Measurements from ENCODE around the gene GPATCH2L.

Gene GPATCH2L

DNA sequence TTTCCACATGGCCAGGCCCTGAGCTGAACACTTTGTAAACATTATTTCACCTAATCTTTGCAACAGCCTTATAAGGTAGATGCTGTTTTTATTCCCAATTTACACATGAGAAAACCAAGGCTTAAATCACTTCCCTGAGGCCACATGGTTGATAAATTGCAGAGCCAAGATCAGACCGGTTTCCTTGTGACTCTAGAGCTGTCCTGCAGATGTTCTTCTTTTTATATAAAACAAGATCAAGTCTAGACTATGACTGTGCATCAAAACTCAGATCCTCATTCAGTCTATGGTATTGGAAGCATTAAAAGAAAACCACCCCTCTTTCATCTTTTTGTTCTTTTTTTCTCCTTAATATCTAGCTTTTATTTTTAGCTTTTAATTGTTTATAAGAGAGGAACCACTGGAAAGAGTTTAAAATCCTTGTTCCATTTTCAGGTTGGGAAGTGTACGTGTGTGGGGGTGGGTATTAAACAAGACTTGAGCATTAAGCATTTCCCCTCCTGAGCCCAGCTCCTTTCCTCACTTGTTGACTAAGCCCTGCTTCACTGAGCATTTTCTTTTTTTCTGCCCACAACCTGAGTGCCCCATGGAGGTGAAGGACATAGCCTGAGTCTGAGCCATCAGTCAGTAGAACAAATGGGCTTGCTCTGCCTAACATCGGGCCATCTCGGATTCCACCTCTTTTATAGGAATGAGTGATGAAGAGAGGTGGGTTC, 45.4 kb downstream of the GPATCH2L start:
- no peak for DNase-seq (ENCODE audit: low read depth)

DNA sequence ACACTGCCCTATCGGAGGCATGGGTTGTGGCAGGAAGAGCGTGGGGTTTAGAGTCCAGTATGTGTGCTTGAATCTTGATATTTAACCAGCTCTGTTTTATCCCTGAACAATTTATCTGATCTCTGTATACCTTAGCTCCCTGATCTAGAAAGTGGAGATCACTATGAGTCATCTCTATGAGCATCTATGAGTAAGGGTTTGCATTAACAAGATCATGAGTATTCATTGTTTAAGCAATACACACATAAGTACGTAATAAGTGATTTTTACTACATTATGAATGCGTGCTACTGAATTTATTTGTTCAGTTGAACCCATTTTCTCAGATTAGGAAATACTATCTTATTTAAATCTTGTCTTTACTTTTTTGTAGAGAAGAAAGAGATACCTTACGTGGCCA, 49.4 kb downstream of the GPATCH2L start:
- DNase-seq (ENCODE audit: low read depth): no peak

DNA sequence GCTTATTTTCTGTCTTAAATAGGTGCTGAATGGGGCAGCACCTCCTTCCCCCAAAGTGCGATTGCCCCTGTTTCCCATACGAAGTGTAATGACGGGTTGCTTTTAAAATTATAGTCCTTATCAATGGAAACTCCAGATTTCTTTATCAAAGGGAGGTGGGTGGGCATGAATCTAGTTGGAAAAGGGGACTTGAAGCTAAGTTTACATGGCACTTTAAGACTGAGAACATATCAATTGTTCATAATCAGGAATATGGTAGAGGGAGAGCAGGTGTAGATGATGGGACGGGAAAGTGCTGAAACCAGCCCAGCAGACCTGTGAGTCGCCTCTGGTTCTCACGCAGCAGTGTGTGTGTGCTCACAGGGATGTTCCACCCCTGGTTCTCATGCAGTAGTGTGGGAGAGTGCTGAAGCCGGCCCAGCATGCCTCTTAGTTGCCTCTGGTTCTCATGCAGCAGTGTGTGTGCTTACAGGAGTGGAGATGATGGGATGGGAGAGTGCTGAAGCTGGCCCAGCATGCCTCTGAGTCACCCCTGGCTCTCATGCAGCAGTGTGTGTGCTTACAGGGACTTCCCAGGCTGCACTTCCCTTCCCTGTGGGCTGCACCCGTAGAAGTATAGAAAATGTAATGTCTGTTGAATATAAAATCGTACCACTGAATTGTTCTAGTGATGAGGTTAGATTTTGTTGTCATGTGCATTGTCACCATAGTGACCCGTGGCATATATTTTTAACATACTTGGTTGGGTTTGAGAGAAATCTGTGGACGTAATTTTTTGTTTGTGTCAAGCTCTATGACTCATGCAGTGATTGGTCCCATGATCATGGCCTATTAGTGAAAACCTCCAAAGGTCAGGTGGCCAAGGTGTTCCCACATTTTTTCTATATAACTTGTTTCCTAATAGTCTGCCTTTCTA, 51.6 kb downstream of the GPATCH2L start:
- no peak for DNase-seq (ENCODE audit: low read depth)

DNA sequence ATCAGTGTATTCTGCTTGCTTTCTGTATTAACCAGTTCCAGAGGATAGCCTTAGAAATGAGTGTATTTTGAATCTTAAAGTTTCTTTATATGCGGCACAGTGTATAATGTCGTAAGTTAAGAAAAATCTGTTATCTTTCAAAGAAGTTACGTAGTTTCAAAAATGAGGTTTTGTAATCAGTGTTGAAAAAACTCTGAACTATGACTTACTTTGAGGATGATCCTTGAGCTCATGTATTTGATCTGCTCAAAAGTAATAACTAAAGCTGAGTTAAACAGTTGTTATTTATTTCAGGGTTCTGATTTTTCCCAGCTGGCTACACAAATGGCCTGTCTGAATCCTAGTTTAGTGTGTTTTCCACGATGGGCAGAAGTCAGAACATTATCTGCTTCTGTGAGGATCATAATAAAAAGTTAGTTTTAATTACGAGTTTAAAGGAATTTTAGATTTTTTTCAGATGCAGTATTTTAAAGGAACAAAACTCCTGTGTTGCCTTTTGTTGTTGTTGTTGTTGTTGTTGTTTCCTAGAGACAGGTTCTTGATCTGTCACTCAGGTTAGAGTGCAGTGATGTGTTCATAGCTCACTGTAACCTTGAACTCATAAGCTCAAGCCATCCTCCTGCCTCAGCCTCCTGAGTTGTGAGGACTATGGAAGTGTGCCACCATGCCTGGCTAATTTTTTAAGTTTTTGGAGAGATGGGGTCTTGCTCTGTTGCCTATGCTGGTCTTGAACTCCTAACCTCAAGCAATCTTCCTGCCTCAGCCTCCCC, 52.9 kb downstream of the GPATCH2L start:
- no peak for DNase-seq (ENCODE audit: low read depth)

DNA sequence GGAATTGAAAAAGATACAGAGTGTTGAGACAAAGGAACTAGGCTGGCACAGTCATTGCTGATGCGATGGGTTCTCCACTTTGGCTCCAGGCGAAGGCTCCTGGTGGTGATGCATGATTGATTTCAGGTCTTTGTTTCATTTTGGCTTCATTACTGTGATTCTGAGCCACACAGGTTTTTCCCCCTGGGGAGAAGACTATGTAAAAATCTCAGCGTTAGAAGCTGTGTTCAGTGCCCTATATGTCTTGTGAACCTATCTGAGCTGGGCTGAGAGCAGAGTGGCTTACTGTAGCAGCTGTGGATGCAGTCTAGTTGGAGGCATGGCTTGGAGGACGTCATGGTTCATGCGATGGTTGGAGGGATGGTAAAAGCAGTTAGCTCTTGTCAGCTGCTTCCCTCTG, 54.0 kb downstream of the GPATCH2L start:
- no peak for DNase-seq (ENCODE audit: low read depth)

DNA sequence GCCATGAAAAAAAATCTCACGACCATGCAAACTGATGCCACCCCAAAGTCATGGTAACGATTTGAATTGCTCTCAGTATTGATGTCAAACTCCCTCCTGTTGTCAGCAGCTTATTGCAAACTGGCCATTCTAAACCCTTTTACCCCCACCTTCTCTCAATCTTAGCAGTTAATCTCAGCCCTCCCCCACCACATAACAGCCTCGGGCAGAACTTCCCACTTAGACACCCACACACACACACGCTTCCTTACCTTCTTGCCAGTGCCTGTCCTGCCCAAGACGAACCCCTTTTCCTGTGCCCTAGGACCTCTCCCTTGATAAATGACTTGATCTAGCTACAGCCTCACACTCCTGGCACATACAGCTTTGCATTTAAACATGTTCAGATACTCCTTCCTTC, 56.6 kb downstream of the GPATCH2L start:
- DNase-seq (ENCODE audit: low read depth): no peak

DNA sequence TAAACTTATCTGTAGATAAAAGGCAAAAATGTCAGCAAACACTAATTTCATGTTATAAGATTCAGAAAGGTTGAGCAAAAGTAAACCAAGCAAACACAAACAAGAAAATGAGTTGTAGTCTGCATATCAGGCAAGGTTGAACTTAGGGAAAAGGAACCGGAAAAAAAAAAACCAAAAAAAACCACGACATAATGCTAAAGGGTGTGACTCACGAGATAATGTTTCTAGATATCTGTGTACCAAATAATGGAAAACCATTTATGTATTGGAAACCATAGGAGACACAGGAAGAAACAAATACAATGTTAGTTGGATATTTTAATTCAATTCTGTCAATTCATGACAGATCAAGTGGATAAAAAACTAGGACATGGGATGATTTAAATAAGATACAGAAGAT, 60.5 kb downstream of the GPATCH2L start:
- DNase-seq (ENCODE audit: low read depth): no peak

DNA sequence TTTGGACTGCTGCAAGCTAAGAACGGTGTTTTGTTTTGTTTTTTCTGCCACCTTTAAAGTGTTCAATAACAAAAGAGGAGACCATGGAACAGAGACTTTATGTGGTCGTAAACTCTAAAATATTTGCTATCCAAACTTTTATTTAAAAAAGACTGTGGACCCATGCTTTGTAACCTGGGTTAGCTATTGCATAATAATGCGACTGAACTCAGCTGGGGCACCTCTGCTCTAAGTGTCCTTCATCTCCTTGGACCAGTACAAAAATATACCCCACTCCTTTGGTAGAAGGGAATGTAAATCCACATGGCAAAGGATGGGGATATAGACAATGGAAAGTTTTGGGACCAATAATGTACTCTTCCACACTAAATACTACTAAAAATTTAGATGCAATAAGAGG, 65.5 kb downstream of the GPATCH2L start:
- no peak for DNase-seq (ENCODE audit: low read depth)

DNA sequence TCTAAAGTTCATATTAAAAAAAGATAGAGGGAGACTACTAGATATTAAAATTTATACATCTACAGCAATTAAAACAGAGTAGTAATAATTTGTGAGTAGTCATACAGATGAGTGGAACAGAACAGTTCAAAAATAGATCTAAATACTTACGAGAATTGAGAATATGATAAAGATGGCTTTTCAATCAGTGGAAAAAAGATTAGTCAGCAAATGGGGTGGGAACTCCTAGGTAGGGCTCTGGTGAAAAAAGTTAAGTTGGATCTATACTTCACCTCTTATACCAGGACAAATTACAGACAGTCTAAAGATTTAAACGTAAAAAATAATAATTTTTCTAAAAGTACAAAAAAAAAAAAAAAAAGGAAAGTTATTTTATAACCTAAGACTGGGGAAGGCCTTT, 66.9 kb downstream of the GPATCH2L start:
- no peak for DNase-seq (ENCODE audit: low read depth)

DNA sequence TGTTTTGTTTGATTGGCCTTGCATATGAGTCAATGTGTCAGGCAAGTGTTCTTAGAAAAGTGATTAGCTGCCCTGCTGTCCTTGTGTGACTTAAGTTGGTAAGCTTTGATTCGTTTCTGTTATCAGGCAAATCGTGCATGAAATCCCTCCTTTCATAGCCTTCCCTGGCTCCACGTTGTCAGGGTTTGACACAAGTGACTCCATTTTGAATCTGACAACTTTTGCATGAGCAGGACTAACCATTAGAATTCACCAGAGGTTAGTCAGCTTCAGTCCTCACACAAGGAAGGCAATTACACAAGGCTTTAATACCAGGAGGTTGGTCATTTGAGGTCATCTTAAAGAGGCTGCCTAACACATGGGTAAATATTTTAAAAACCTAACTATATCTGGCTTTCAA, 68.2 kb downstream of the GPATCH2L start:
- no peak for DNase-seq (ENCODE audit: low read depth)

DNA sequence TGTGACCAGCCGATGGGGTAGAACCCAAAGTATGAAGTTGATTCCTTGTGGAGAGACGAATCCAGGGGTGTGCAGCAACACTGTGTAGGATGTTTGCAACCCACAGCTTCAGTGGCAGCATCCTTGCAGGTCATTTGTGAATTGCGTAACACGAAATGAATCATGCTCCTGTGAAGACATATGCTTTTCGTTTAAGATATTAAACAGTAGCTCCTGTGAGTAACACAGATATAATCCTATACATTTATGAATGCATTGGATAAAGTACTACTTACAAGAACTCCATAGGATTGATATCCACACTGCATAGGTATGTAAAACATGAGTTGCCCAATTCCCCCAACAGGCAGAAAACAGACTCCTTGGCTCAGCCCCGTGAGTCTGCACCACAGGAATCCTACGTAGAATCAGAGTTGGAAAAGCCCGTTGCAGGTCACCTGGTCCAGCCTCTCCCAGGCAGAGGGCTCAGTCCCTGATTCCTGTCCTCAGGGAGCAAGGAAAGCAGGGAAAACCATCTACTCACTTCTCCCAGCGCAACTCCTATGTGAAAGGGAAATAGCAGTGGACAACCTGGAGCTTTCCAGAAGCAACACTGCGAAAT, 75.8 kb downstream of the GPATCH2L start:
- DNase-seq (ENCODE audit: low read depth): no peak

DNA sequence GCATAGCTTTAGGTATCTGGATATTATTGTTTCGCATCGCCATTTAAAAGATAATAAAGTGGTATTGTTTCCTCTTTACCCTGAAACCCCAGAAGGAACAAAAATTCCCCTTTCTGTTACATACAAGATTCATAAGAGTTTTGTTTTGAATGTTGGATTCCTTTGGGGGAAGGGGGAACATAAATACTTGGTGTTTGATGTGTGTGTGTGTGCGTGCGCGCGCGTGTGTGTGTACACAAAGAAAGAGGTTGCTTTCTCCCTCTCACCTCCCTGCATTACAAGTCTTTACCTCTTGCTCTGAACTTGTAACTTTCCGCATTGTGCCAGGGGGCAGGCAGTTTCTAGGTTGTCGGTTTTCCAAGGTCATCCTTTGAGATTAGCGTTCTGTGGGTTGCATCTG, 76.4 kb downstream of the GPATCH2L start:
- DNase-seq (ENCODE audit: low read depth): no peak

DNA sequence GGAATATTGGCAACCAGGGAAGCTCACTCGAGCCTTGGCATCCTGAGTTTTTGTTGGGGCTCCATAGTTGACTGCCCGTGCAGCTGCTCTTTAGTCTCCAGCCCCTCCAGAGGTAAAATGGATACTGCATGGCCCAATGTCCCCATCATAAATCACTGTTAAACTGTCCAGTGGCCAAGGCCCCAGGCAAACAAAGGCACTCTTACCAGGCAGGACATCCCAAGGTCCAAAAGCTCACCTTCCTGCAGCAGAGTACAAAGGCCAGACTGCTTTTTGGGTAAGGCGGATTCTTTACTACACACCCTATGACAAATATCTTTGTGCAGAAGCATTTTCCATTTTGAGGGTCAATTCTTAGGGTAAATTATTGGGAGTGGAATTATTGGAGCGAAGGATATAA, 81.1 kb downstream of the GPATCH2L start:
- DNase-seq (ENCODE audit: low read depth): no peak

DNA sequence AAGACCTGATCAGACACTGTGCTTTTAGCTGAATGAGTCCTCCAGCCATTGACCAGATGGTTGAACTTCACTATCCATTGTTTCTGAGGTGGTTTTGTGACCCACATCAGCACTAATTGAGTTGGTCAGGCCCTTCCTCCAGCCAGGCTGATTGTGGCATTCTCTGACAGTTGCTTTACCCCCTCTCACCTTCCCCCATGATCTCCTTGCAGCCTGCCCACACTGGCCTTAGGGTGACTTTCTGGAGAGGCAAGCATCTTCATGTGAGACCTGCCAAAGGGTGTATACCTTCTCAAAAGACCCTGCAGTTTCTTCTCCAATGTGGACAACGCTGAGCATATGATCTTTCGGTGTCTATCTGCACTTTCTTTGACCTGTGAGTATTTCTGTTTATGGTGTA, 83.9 kb downstream of the GPATCH2L start:
- DNase-seq (ENCODE audit: low read depth): no peak

DNA sequence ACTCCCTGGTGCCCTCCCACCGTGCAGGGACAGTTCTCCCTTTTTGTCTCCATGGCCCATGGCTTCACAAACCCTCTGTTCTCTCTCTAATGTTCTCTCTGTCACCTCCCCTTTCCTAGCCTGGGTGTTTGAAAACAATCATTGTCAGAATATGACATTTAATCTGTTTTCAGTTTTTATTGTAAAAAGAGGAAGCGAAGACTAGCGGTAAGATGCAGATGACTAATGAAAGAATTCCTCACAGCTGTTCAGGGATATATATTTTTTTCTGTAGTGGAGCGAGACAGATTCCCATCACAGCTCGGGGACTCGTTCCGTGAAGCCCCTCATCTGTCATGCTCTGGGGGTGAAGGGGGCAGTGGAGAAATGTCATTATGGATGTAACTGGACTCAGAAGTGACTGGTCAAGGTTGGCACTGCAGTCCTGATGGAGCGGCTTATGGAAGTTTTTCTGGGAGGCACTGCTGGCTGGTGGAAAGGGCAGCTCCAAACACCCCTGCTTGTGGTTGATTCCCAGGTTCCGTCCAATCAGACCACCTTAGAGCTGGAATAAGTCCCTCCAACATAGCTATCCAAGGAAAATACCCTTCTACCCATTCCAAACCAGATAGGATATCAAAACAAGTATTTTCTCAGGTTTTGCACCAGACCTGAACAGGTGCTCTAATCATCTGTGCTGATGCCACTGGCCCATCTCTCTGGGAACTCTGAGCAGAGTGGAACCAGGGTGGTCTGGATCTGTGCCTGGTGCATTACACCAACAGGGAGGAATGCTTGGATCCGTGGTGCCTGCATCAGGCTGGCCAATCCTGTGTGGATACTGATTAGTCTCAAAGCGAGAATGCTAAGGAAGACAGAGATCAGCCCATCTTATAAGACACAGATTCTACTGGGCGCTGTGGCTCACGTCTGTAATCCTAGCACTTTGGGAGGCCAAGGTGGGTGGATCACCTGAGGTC, 84.7 kb downstream of the GPATCH2L start:
- DNase-seq (ENCODE audit: low read depth): no peak

DNA sequence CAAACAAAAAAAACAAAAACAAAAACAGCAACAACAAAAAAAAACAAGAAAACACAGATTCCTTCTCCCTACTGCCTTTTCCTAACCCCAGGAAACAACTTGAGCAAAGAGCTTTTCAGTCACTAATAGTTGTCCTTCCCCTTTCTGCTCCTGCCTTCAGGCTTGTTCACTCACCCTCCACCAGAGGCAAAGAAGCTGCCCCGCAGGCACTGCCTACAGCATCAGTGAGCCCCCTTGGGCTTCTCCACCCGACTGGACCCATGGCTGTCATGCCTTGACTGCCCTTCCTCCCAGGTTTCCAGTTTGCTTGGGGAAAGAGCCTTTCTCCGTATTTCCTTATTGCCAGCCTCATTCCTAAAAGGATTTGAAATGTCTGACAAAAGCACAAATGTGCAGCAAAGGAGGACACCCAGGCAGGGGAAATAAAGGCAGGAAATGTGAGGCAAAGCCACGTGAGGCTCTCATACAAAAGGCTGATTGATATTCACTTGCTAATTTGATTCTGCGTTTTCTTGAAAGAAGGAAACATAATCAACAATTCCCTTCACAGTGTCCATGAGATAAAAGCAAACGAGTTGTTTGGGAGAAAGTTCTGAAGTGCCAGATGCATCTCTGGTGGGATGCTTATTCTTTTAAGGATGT, 85.7 kb downstream of the GPATCH2L start:
- no peak for DNase-seq (ENCODE audit: low read depth)

DNA sequence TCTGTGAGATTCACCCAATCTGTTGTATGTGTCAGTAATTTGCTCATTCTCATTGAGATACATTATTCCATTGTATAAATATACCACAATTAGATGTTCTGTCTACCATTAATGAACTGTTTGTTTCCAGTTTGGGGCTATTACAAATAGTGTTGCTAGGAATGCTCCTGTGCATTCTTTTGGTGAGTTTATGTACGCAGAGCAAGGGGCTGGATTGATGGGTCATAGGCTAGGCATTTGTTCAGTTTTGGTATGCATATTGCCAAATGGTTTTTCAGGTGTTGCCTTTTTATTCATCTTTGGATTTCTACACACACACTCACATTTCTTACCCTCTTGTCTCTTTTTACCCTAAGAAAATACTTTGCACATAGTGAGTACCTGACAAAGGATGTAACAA, 93.4 kb downstream of the GPATCH2L start:
- no peak for DNase-seq (ENCODE audit: low read depth)

DNA sequence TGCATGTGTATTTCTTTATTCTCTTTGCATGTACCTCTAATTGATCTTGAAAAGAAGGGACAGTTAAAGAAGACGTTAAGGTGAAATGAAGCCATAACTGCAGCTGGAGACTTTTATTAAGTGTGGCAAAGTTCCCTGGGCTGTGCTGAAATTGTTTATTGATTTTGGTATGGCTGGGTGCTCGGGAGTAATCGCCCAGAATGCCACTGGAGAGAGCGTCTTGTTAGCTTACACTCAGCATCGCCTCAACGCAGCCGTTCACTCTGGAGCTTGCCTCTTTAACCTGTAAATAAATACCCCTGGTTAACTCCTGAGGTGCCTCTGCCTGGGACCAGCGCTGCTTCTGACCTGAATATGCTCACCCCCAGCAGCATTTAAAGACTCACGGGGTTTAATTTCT, 98.6 kb downstream of the GPATCH2L start:
- no peak for DNase-seq (ENCODE audit: low read depth)

DNA sequence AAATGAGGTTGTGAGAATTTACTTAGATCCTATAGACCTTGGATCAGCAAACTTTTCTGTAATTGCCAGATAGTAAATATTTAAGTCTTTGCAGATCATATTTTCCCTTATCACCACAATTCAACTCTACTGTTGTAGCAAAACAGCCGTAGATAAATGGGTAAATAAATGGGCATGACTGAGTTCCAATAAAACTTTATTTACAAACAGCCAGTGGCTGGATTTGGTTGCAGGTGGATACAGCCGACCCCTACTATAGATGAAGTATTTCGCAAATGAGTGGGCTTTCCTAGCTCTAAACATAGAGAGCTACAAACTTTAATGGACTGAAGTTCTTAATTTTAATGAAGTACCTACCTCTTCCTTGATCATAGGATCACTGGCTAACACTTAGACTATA, 100.7 kb downstream of the GPATCH2L start:
- DNase-seq (ENCODE audit: low read depth): no peak

DNA sequence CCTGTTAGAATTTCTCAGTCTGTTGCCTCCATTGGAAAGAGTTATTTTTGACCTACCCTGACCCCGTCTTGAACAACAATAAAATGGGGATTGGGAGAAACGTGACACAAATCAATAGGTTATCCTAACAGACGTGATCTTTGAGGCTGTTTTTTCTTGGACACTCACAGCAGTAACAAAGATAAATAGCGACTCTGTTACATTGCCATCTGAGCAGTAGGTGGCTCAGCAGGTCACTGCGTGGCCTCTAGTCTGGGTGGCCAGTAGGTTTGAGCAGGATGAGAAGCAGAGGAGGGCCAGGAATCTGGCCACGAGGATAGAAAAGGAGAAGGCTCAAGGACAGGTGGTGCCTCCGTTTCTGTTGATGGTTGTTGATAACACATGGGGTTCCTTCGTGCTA, 101.4 kb downstream of the GPATCH2L start:
- DNase-seq (ENCODE audit: low read depth): no peak

DNA sequence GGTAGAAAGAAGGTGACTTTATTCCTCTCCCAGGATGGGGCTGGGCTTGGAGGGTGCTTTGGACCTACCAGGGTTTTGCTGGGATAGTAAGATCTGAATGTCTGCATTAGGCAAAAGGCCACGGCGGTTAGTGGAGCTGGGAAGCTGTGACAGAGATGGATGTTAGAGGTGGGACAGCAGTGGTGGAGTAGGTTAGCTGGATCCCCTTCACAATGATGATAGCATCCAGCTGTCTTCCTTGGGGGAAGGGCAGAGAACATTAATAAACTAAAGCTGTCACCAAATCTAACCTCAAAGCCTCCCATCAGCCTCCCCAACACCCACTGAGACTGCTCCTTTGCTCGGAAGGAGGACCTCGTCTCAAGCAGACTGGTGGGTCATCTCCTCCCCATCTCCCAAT, 104.8 kb downstream of the GPATCH2L start:
- DNase-seq (ENCODE audit: low read depth): no peak
